ENCODE measurements around the gene MT1A.
"Not testable (repeated sequence)": the region's sequence is repeated elsewhere in the genome, so short reads cannot be mapped to it uniquely, and the experiment has no call there.

The MT1A gene

GRCh38 chr16:56658327-56658875, 19.9 kb downstream of the MT1A start:
- DNase-seq = no peak

- no peak for DNase-seq
Observed at GRCh38 chr16:56662357-56663354, 24.2 kb downstream of the MT1A start.

- DNase-seq = no peak
Observed at GRCh38 chr16:56664506-56664905, 26.0 kb downstream of the MT1A start.

GRCh38 chr16:56665286-56666261, 27.1 kb downstream of the MT1A start:
- not testable (repeated sequence) for DNase-seq

- DNase-seq = peak; percentile 62 to 72
Observed at GRCh38 chr16:56667581-56668571, 29.4 kb downstream of the MT1A start, which contains the start of gene MT1G. Gene MT1G, minus strand, starts transcription at chr16:56668065. Its CDS starts 72 bp downstream, at chr16:56667993.

- DNase-seq = no peak
Observed at GRCh38 chr16:56669005-56669839, 30.8 kb downstream of the MT1A start, which contains the start of gene MT1H. Gene MT1H, plus strand, starts transcription at chr16:56669814. Its CDS starts 71 bp downstream, at chr16:56669885.

GRCh38 chr16:56669840-56670619, 31.6 kb downstream of the MT1A start:
- DNase-seq = peak in 1 of 2 donors; percentile 28

GRCh38 chr16:56670620-56670934, 32.1 kb downstream of the MT1A start:
- DNase-seq = no peak

- peak; percentile 86 to 87 for DNase-seq
Observed at GRCh38 chr16:56671691-56672090, 33.2 kb downstream of the MT1A start.

- not testable (repeated sequence) for DNase-seq
Observed at GRCh38 chr16:56672171-56672570, 33.7 kb downstream of the MT1A start.

- no peak for DNase-seq
Observed at GRCh38 chr16:56672761-56673536, 34.5 kb downstream of the MT1A start.

- DNase-seq = peak; percentile 33 to 53
Observed at GRCh38 chr16:56673921-56674320, 35.5 kb downstream of the MT1A start.

- not testable (repeated sequence) for DNase-seq
Observed at GRCh38 chr16:56674570-56674969, 36.1 kb downstream of the MT1A start.

GRCh38 chr16:56675685-56676210, 37.3 kb downstream of the MT1A start:
- DNase-seq = no peak

GRCh38 chr16:56677474-56677873, 39.0 kb downstream of the MT1A start:
- no peak for DNase-seq

GRCh38 chr16:56679078-56679730, 40.7 kb downstream of the MT1A start:
- no peak for DNase-seq

- no peak for DNase-seq
Observed at GRCh38 chr16:56679818-56680217, 41.4 kb downstream of the MT1A start.

All from inflammatory macrophage treated with lipopolysaccharide for 1 hour (primary cell).